Measurements from ENCODE around the gene CDK16. TPM values are rescaled to one million over a fixed set of nuclear protein-coding genes. Genes with fewer than 3 reads are reported as not detected.

Gene CDK16
- total and polyA plus RNA-seq, 9 of the 15 experiments (the other 6 are each of a cell fraction or from before 2014, with no cell fraction given): 3.9 to 104 (median 57.5) TPM

- TF ChIP-seq MGA (IDR thresholded peaks at IDR 0.05) (no peak), HCFC1 (IDR thresholded peaks at IDR 0.05; ENCODE audit: low read depth, low read length) (no peak), ARID2 (IDR thresholded peaks at IDR 0.05) (no peak), TEAD2 (tag; IDR thresholded peaks at IDR 0.05) (no peak)
Measured at GRCh38 chrX:47266643-47267042, 48.2 kb downstream of the CDK16 start (continued).
